HepG2 (cell line): ENCODE data around the gene DOCK4. TPM values are rescaled to one million over a fixed set of nuclear protein-coding genes. Genes with fewer than 3 reads are reported as not detected.

Source experiments
- CC2D1A ChIP-seq: sonication (generic); formaldehyde crosslinking; IDR thresholded peaks from 2 replicates; pipeline ENCODE4 v1.8.1; 2023; ENCODE audit warnings: mild to moderate bottlenecking, missing genetic modification reagents
- CEBPG ChIP-seq: IDR thresholded peaks from 2 replicates; pipeline ENCODE4 v1.6.1; 2016
- MED13 ChIP-seq: sonication (generic); formaldehyde crosslinking; IDR thresholded peaks from 2 replicates; pipeline ENCODE4 v1.5.0; 2020; ENCODE audit warnings: missing genetic modification reagents
- MIER2 ChIP-seq: IDR thresholded peaks from 2 replicates; pipeline ENCODE4 v1.6.1; 2016; ENCODE audit warnings: missing biosample characterization, missing genetic modification reagents
- NFYB ChIP-seq: sonication (generic); formaldehyde crosslinking; IDR thresholded peaks from 2 replicates; pipeline ENCODE4 v1.4.0; 2020; ENCODE audit warnings: missing genetic modification reagents
- RARA ChIP-seq: IDR thresholded peaks from 2 replicates; pipeline ENCODE4 v1.6.1; 2016; ENCODE audit warnings: missing genetic modification reagents, missing compliant biosample characterization
- SP1 ChIP-seq, 2 experiments: fragments of 450-650 bp in 1 of 2; sonication (generic) in 1 of 2; formaldehyde crosslinking in 1 of 2; IDR thresholded peaks; 2 replicates each; pipeline versions ENCODE4 v1.4.0 to v1.6.1; 2016 to 2020; ENCODE audit warnings: missing genetic modification reagents in 1 of 2
- ZBTB1 ChIP-seq: sonication (generic); formaldehyde crosslinking; IDR thresholded peaks from 2 replicates; pipeline ENCODE4 v1.4.0; 2020; ENCODE audit warnings: missing genetic modification reagents, borderline replicate concordance
- ZNF672 ChIP-seq: sonication (generic); formaldehyde crosslinking; IDR thresholded peaks from 2 replicates; pipeline ENCODE4 v1.8.1; 2022; ENCODE audit warnings: missing genetic modification reagents
- polyA plus RNA-seq, 8 experiments: library from polyadenylated mRNA; depleted of rRNA in 3 of 8; stranded (reverse) in 7 of 8; unstranded in 1 of 8; fragments of >200 nt; fragmentation: Illumina TruSeq in 4 of 8; extraction: Trizol in 4 of 8; gene quantifications; 2 replicates each; pipeline versions ENCODE4 v1.2.1 to v1.2.3, GENCODE V29; 2011 to 2016; ENCODE audit warnings: low read depth in 4 of 8, missing spikeins in 1 of 8, mixed read lengths in 1 of 8; ENCODE audit not compliant: insufficient read depth in 1 of 8
- total RNA-seq, 5 experiments: library from RNA; depleted of rRNA; stranded (reverse); fragments of >200 nt; fragmentation: Illumina TruSeq; extraction: Trizol; gene quantifications; 2 replicates each; pipeline ENCODE4 v1.2.3, GENCODE V29; 2016; ENCODE audit warnings: low read depth in 1 of 5
- TF ChIP-seq, protein P1 (sequence below): IDR thresholded peaks from 2 replicates; pipeline ENCODE4 v1.6.1; 2016; ENCODE audit warnings: mild to moderate bottlenecking
- TF ChIP-seq, protein P2 (sequence below): sonication (generic); formaldehyde crosslinking; IDR thresholded peaks from 2 replicates; pipeline ENCODE4 v1.4.0; 2020; ENCODE audit warnings: missing genetic modification reagents, borderline replicate concordance
- TF ChIP-seq, protein P3 (sequence below): sonication (generic); formaldehyde crosslinking; IDR thresholded peaks from 2 replicates; pipeline ENCODE4 v1.5.1; 2020; ENCODE audit warnings: missing genetic modification reagents, mild to moderate bottlenecking, borderline replicate concordance
- TF ChIP-seq, protein P4 (sequence below): sonication (generic); formaldehyde crosslinking; IDR thresholded peaks from 2 replicates; pipeline ENCODE4 v1.4.0; 2020; ENCODE audit warnings: missing genetic modification reagents, borderline replicate concordance
- TF ChIP-seq, protein P5 (sequence below): sonication (generic); formaldehyde crosslinking; IDR thresholded peaks from 2 replicates; pipeline ENCODE4 v1.4.0; 2020; ENCODE audit warnings: missing genetic modification reagents, borderline replicate concordance
- TF ChIP-seq, protein P6 (sequence below): sonication (generic); formaldehyde crosslinking; IDR thresholded peaks from 2 replicates; pipeline ENCODE4 v1.8.1; 2023; ENCODE audit warnings: mild to moderate bottlenecking, moderate library complexity, missing genetic modification reagents
- TF ChIP-seq, protein P7 (sequence below): IDR thresholded peaks from 2 replicates; pipeline ENCODE4 v1.6.1; 2018; ENCODE audit warnings: missing genetic modification reagents, mild to moderate bottlenecking, missing compliant biosample characterization

DOCK4 gene
- total and polyA plus RNA-seq, 2 of the 13 experiments (the other 11 are each of a cell fraction or from before 2014, with no cell fraction given): 13.5 to 17.4 TPM

DNA sequence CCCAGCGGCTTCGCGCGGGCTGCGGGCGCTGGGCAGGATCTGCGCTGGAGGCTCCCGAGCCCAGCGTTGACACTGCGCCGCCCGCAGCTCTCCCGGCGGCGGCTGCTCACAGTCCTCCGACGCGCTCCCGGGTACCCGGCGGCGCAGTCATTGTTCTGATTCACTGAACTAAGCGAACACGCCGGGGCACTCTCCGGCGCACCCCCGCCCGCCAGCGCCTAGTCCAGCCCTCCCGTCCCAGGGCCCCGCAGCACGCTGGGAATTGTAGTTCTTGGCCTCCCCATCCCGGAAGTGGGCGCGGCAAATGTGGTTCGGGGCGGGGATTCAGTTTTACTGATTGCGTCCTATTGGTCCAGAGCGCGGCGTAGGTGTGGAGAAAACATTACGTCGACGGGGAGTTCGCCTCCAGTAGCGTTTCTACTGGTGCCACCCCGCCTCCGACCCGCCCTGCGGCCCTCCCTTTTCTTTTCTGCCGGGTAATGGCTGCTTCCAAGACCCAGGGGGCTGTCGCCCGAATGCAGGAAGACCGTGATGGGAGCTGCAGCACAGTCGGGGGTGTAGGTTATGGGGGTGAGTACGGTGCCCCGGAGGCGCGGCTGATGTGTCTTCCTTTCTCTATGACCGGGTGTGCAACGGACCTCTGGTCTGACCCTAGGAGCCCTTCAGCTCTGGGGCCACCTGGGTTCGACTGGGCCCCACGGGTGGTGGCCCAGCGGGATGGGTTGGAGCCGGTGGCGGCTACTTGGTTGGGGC is at the start of gene DOCK4, which contains the start of gene ZNF277 (continued):
- TF ChIP-seq, protein P1, sequence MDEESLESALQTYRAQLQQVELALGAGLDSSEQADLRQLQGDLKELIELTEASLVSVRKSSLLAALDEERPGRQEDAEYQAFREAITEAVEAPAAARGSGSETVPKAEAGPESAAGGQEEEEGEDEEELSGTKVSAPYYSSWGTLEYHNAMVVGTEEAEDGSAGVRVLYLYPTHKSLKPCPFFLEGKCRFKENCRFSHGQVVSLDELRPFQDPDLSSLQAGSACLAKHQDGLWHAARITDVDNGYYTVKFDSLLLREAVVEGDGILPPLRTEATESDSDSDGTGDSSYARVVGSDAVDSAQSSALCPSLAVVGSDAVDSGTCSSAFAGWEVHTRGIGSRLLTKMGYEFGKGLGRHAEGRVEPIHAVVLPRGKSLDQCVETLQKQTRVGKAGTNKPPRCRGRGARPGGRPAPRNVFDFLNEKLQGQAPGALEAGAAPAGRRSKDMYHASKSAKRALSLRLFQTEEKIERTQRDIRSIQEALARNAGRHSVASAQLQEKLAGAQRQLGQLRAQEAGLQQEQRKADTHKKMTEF: peak; percentile 69; the same call in 1 of the 2 replicates
- TF ChIP-seq, protein P2, sequence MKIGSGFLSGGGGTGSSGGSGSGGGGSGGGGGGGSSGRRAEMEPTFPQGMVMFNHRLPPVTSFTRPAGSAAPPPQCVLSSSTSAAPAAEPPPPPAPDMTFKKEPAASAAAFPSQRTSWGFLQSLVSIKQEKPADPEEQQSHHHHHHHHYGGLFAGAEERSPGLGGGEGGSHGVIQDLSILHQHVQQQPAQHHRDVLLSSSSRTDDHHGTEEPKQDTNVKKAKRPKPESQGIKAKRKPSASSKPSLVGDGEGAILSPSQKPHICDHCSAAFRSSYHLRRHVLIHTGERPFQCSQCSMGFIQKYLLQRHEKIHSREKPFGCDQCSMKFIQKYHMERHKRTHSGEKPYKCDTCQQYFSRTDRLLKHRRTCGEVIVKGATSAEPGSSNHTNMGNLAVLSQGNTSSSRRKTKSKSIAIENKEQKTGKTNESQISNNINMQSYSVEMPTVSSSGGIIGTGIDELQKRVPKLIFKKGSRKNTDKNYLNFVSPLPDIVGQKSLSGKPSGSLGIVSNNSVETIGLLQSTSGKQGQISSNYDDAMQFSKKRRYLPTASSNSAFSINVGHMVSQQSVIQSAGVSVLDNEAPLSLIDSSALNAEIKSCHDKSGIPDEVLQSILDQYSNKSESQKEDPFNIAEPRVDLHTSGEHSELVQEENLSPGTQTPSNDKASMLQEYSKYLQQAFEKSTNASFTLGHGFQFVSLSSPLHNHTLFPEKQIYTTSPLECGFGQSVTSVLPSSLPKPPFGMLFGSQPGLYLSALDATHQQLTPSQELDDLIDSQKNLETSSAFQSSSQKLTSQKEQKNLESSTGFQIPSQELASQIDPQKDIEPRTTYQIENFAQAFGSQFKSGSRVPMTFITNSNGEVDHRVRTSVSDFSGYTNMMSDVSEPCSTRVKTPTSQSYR (CRISPR knock-in tag): no peak
- TF ChIP-seq MIER2 (no peak), MED13 (no peak), NFYB (CRISPR knock-in tag) (peak; percentile 88), SP1 (IDR thresholded peaks at IDR 0.05) (no peak), SP1 (CRISPR knock-in tag; IDR thresholded peaks at IDR 0.05) (peak; percentile 94), CC2D1A (CRISPR knock-in tag) (no peak), ZBTB1 (CRISPR knock-in tag) (no peak), CEBPG (CRISPR knock-in tag) (no peak), RARA (CRISPR knock-in tag) (no peak), ZNF672 (no peak)
- TF ChIP-seq, protein P3, sequence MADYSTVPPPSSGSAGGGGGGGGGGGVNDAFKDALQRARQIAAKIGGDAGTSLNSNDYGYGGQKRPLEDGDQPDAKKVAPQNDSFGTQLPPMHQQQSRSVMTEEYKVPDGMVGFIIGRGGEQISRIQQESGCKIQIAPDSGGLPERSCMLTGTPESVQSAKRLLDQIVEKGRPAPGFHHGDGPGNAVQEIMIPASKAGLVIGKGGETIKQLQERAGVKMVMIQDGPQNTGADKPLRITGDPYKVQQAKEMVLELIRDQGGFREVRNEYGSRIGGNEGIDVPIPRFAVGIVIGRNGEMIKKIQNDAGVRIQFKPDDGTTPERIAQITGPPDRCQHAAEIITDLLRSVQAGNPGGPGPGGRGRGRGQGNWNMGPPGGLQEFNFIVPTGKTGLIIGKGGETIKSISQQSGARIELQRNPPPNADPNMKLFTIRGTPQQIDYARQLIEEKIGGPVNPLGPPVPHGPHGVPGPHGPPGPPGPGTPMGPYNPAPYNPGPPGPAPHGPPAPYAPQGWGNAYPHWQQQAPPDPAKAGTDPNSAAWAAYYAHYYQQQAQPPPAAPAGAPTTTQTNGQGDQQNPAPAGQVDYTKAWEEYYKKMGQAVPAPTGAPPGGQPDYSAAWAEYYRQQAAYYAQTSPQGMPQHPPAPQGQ (CRISPR knock-in tag): no peak
- TF ChIP-seq, protein P4, sequence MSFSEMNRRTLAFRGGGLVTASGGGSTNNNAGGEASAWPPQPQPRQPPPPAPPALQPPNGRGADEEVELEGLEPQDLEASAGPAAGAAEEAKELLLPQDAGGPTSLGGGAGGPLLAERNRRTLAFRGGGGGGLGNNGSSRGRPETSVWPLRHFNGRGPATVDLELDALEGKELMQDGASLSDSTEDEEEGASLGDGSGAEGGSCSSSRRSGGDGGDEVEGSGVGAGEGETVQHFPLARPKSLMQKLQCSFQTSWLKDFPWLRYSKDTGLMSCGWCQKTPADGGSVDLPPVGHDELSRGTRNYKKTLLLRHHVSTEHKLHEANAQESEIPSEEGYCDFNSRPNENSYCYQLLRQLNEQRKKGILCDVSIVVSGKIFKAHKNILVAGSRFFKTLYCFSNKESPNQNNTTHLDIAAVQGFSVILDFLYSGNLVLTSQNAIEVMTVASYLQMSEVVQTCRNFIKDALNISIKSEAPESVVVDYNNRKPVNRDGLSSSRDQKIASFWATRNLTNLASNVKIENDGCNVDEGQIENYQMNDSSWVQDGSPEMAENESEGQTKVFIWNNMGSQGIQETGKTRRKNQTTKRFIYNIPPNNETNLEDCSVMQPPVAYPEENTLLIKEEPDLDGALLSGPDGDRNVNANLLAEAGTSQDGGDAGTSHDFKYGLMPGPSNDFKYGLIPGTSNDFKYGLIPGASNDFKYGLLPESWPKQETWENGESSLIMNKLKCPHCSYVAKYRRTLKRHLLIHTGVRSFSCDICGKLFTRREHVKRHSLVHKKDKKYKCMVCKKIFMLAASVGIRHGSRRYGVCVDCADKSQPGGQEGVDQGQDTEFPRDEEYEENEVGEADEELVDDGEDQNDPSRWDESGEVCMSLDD (CRISPR knock-in tag): no peak
- TF ChIP-seq, protein P5, sequence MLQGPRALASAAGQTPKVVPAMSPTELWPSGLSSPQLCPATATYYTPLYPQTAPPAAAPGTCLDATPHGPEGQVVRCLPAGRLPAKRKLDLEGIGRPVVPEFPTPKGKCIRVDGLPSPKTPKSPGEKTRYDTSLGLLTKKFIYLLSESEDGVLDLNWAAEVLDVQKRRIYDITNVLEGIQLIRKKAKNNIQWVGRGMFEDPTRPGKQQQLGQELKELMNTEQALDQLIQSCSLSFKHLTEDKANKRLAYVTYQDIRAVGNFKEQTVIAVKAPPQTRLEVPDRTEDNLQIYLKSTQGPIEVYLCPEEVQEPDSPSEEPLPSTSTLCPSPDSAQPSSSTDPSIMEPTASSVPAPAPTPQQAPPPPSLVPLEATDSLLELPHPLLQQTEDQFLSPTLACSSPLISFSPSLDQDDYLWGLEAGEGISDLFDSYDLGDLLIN (CRISPR knock-in tag): 0 out of 2 replicates have a peak, but pooled peaks have one; percentile 26
- TF ChIP-seq, protein P6, sequence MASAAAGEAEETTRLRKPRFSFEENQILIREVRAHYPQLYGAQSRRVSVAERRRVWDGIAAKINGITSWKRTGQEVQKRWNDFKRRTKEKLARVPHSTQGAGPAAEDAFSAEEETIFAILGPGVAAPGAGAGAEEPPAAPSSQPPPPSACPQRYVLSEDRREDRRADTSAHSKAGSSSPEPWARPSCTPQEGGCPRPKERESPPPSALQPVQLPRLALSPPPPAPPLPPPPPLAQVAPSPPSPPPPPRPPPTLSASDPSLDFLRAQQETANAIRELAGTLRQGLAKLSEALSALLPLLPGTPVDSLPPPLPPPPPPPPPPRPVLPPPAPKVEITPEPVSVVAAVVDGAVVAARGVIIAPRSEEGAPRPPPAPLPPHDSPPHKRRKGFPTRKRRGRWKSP (CRISPR knock-in tag): peak; percentile 98
- TF ChIP-seq, protein P7, sequence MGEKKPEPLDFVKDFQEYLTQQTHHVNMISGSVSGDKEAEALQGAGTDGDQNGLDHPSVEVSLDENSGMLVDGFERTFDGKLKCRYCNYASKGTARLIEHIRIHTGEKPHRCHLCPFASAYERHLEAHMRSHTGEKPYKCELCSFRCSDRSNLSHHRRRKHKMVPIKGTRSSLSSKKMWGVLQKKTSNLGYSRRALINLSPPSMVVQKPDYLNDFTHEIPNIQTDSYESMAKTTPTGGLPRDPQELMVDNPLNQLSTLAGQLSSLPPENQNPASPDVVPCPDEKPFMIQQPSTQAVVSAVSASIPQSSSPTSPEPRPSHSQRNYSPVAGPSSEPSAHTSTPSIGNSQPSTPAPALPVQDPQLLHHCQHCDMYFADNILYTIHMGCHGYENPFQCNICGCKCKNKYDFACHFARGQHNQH: peak; percentile 60
